ENCODE measurements around the gene C19orf33. TPM values are rescaled to one million over a fixed set of nuclear protein-coding genes. Genes with fewer than 3 reads are reported as not detected.

Gene C19orf33
- total RNA-seq, 2 experiments from 2014 or later = not detected

GRCh38 chr19:38304352-38304865 lies 358 bp downstream of the C19orf33 start:
- no TSS peak for BruUV-seq (replicated peaks)
- H3K36me3 ChIP-seq (ENCODE audit: insufficient read depth, low read length) = peaks cover 9% of the 10 kb centered on the region; the same call in 1 of the 2 replicates
- intact Hi-C loops (cut with micrococcal nuclease; ENCODE audit: unreplicated experiment) = no loop called here
- H3K9me3 ChIP-seq (ENCODE audit: low read length) = no peaks in the 10 kb centered on the region
- H2AFZ ChIP-seq (ENCODE audit: low read length) = no peak overlapping the region
- no peak for TF ChIP-seq EZH2phosphoT487 (IDR thresholded peaks at IDR 0.05; ENCODE audit: borderline replicate concordance, low read depth, low read length)
- CTCF ChIA-PET (ENCODE audit: unreplicated experiment) = interaction anchor here (0.5 kb wide), 1 partner anchor 264 kb away, joined by 3 read pairs; no protein-coding TSS in a partner anchor
- no peak overlapping the region for H3K4me2 ChIP-seq (ENCODE audit: low read length)
- H3K27ac ChIP-seq (ENCODE audit: low read depth, low read length, poor library complexity, severe bottlenecking) = no peak overlapping the region
- no peak for DNase-seq (ENCODE audit: low spot score)
- no peaks in the 10 kb centered on the region for H3K4me1 ChIP-seq (ENCODE audit: insufficient read depth, low read length, poor library complexity, severe bottlenecking)
- no peaks in the 10 kb centered on the region for H3K79me2 ChIP-seq (ENCODE audit: insufficient read depth, low read depth, low read length)
- H3K9me2 ChIP-seq (ENCODE audit: insufficient read depth, low read length) = no peaks in the 10 kb centered on the region
- POLR2A ChIA-PET = no interaction called here
- no peak overlapping the region for H3K4me3 ChIP-seq (ENCODE audit: low read depth, low read length, poor library complexity, severe bottlenecking)
- H4K20me1 ChIP-seq (ENCODE audit: insufficient read depth, low read length) = no peaks in the 10 kb centered on the region

GRCh38 chr19:38304866-38305429 lies 897 bp downstream of the C19orf33 start:
- Histone ChIP-seq H3K4me3 (ENCODE audit: low read depth, low read length, poor library complexity, severe bottlenecking) (no peak overlapping the region), H3K9me2 (ENCODE audit: insufficient read depth, low read length) (no peaks in the 10 kb centered on the region), H3K27ac (ENCODE audit: low read depth, low read length, poor library complexity, severe bottlenecking) (no peak overlapping the region), H3K4me1 (ENCODE audit: insufficient read depth, low read length, poor library complexity, severe bottlenecking) (no peaks in the 10 kb centered on the region), H3K4me2 (ENCODE audit: low read length) (no peak overlapping the region), H4K20me1 (ENCODE audit: insufficient read depth, low read length) (no peaks in the 10 kb centered on the region), H3K9me3 (ENCODE audit: low read length) (no peaks in the 10 kb centered on the region), H3K36me3 (ENCODE audit: insufficient read depth, low read length) (peaks cover 9% of the 10 kb centered on the region; the same call in 1 of the 2 replicates), H2AFZ (ENCODE audit: low read length) (no peak overlapping the region), H3K79me2 (ENCODE audit: insufficient read depth, low read depth, low read length) (no peaks in the 10 kb centered on the region)
- BruUV-seq (replicated peaks) = no TSS peak
- intact Hi-C loops (cut with micrococcal nuclease; ENCODE audit: unreplicated experiment) = no loop called here
- CTCF ChIA-PET (ENCODE audit: unreplicated experiment) = no interaction called here
- TF ChIP-seq EZH2phosphoT487 (IDR thresholded peaks at IDR 0.05; ENCODE audit: borderline replicate concordance, low read depth, low read length) (no peak), CTCF (conservative IDR thresholded peaks at IDR 0.05; ENCODE audit: low read length) (no peak)
- no peak for DNase-seq (ENCODE audit: low spot score)
- POLR2A ChIA-PET = no interaction called here

- no TSS peak for BruUV-seq (replicated peaks)
- no peak for TF ChIP-seq CTCF (conservative IDR thresholded peaks at IDR 0.05; ENCODE audit: low read length)
- H3K79me2 ChIP-seq (ENCODE audit: insufficient read depth, low read depth, low read length) = no peaks in the 10 kb centered on the region
- H3K36me3 ChIP-seq (ENCODE audit: insufficient read depth, low read length) = peaks cover 9% of the 10 kb centered on the region; the same call in 1 of the 2 replicates
- intact Hi-C loops (cut with micrococcal nuclease; ENCODE audit: unreplicated experiment) = no loop called here
- DNase-seq (ENCODE audit: low spot score) = no peak
- no peaks in the 10 kb centered on the region for H3K4me1 ChIP-seq (ENCODE audit: insufficient read depth, low read length, poor library complexity, severe bottlenecking)
- no peak overlapping the region for H2AFZ ChIP-seq (ENCODE audit: low read length)
- ChIA-PET POLR2A (interaction anchor here (0.6 kb wide), 1 partner anchor 259 kb away, joined by 3 read pairs; no protein-coding TSS in a partner anchor), CTCF (ENCODE audit: unreplicated experiment) (no interaction called here)
- H3K27ac ChIP-seq (ENCODE audit: low read depth, low read length, poor library complexity, severe bottlenecking) = no peak overlapping the region
- no peaks in the 10 kb centered on the region for H4K20me1 ChIP-seq (ENCODE audit: insufficient read depth, low read length)
- no peak overlapping the region for H3K4me3 ChIP-seq (ENCODE audit: low read depth, low read length, poor library complexity, severe bottlenecking)
- no peaks in the 10 kb centered on the region for H3K9me3 ChIP-seq (ENCODE audit: low read length)
- no peaks in the 10 kb centered on the region for H3K9me2 ChIP-seq (ENCODE audit: insufficient read depth, low read length)
- no peak overlapping the region for H3K4me2 ChIP-seq (ENCODE audit: low read length)
Observed at GRCh38 chr19:38306236-38306635, 2.2 kb downstream of the C19orf33 start.
